ENCODE measurements around the gene ADAMTS1.

The ADAMTS1 gene

GRCh38 chr21:26810676-26811415 is 34.4 kb downstream of the ADAMTS1 start:
- DNase-seq (ENCODE audit: extremely low read depth, insufficient read length) = no peak
- Histone ChIP-seq H3K27me3 (replicated peaks; ENCODE audit: control insufficient read depth, insufficient read depth, low read length) (no peaks in the 10 kb centered on the region), H3K4me3 (replicated peaks; ENCODE audit: low read depth, low read length) (no peak overlapping the region), H3K36me3 (ENCODE audit: control insufficient read depth, insufficient read depth, low read length) (no peaks in the 10 kb centered on the region)
- no peak for TF ChIP-seq CTCF (IDR thresholded peaks at IDR 0.05; ENCODE audit: insufficient read depth, low read length, poor library complexity, severe bottlenecking)

GRCh38 chr21:26810266-26810665 is 34.9 kb downstream of the ADAMTS1 start:
- Histone ChIP-seq H3K4me3 (replicated peaks; ENCODE audit: low read depth, low read length) (no peak overlapping the region), H3K36me3 (ENCODE audit: control insufficient read depth, insufficient read depth, low read length) (no peaks in the 10 kb centered on the region), H3K27me3 (replicated peaks; ENCODE audit: control insufficient read depth, insufficient read depth, low read length) (no peaks in the 10 kb centered on the region)
- no peak for TF ChIP-seq CTCF (IDR thresholded peaks at IDR 0.05; ENCODE audit: insufficient read depth, low read length, poor library complexity, severe bottlenecking)
- DNase-seq (ENCODE audit: extremely low read depth, insufficient read length) = no peak

GRCh38 chr21:26809745-26810144 is 35.5 kb downstream of the ADAMTS1 start:
- H3K4me3 ChIP-seq (replicated peaks; ENCODE audit: low read depth, low read length) = no peak overlapping the region
- no peak for DNase-seq (ENCODE audit: extremely low read depth, insufficient read length)
- H3K27me3 ChIP-seq (replicated peaks; ENCODE audit: control insufficient read depth, insufficient read depth, low read length) = no peaks in the 10 kb centered on the region
- H3K36me3 ChIP-seq (ENCODE audit: control insufficient read depth, insufficient read depth, low read length) = no peaks in the 10 kb centered on the region
- no peak for TF ChIP-seq CTCF (IDR thresholded peaks at IDR 0.05; ENCODE audit: insufficient read depth, low read length, poor library complexity, severe bottlenecking)

DNA sequence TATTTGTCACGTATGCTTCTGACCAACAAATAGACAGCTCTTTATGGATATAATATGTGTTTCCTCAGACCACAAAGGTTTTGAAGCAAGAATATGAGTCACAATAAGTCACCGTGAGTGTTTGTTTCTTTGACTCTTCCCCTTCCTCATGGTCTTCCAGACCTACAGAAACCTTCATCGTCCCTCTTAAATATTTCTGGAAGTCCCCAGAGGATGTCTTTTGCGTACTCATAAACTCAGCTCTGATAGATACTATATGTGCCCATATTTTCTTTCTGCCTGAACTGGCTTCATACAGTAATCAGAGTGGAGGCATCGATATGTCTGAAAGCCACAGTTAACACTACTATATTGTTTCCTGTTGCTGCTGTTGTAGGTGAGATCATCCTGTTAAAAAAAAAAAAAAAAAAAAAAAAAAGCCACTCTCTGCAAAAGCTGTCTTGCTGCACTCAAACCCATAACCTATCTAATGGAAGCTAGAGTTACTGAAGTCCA is 38.4 kb downstream of the ADAMTS1 start:
- TF ChIP-seq CTCF (IDR thresholded peaks at IDR 0.05; ENCODE audit: insufficient read depth, low read length, poor library complexity, severe bottlenecking) = no peak
- Histone ChIP-seq H3K4me3 (replicated peaks; ENCODE audit: low read depth, low read length) (no peak overlapping the region), H3K36me3 (ENCODE audit: control insufficient read depth, insufficient read depth, low read length) (no peaks in the 10 kb centered on the region), H3K27me3 (replicated peaks; ENCODE audit: control insufficient read depth, insufficient read depth, low read length) (no peaks in the 10 kb centered on the region)
- no peak for DNase-seq (ENCODE audit: extremely low read depth, insufficient read length)

- Histone ChIP-seq H3K4me3 (replicated peaks; ENCODE audit: low read depth, low read length) (no peak overlapping the region), H3K27me3 (replicated peaks; ENCODE audit: control insufficient read depth, insufficient read depth, low read length) (no peaks in the 10 kb centered on the region), H3K36me3 (ENCODE audit: control insufficient read depth, insufficient read depth, low read length) (no peaks in the 10 kb centered on the region)
- DNase-seq (ENCODE audit: extremely low read depth, insufficient read length) = no peak
- TF ChIP-seq CTCF (IDR thresholded peaks at IDR 0.05; ENCODE audit: insufficient read depth, low read length, poor library complexity, severe bottlenecking) = no peak
Observed at GRCh38 chr21:26804895-26805609, 40.2 kb downstream of the ADAMTS1 start.
